Activated naive CD4-positive, alpha-beta T cell treated with anti-CD3 and anti-CD28 coated beads for 36 hours (primary cell): ENCODE measurements around the gene KRTAP3-2. TPM values are rescaled to one million over a fixed set of nuclear protein-coding genes. Genes with fewer than 3 reads are reported as not detected.

Experiments
- CTCF ChIA-PET: fragments of 350-600 bp; sonication (Branson Sonifier 250); formaldehyde crosslinking; loops from one replicate; lab custom pipeline; 2021; ENCODE audit warnings: antibody characterized with exemption; lab: Charles Lee
- DNase-seq: peaks from one replicate; pipeline ENCODE4 v3.0.0-alpha.2; 2020
- H3K27ac Mint-ChIP-seq: one replicate; pipeline ENCODE4 v1.8.0; 2021; ENCODE audit warnings: mild to moderate bottlenecking, mixed read lengths
- H3K27me3 Mint-ChIP-seq: one replicate; pipeline ENCODE4 v1.8.0; 2021; ENCODE audit warnings: low read depth, mixed read lengths
- H3K36me3 Mint-ChIP-seq: one replicate; pipeline ENCODE4 v1.8.0; 2021; ENCODE audit warnings: low read depth, mixed read lengths
- H3K4me1 Mint-ChIP-seq: one replicate; pipeline ENCODE4 v1.8.0; 2021; ENCODE audit warnings: low read depth, mixed read lengths
- H3K4me3 Mint-ChIP-seq: one replicate; pipeline ENCODE4 v1.8.0; 2021; ENCODE audit warnings: mild to moderate bottlenecking, moderate library complexity, mixed read lengths
- H3K9me3 Mint-ChIP-seq: one replicate; pipeline ENCODE4 v1.8.0; 2021; ENCODE audit warnings: mixed read lengths
- intact Hi-C: fragments of 100-400 bp; cut with micrococcal nuclease; formaldehyde crosslinking; loops from one replicate; pipeline ENCODE4 v1.15.1; 2023
- total RNA-seq, 2 experiments: library from RNA; stranded (reverse); gene quantifications; one replicate each; pipeline ENCODE4 v1.2.3, GENCODE V29; 2021

KRTAP3-2 gene
- total RNA-seq, 2 experiments from 2014 or later: not detected

DNA sequence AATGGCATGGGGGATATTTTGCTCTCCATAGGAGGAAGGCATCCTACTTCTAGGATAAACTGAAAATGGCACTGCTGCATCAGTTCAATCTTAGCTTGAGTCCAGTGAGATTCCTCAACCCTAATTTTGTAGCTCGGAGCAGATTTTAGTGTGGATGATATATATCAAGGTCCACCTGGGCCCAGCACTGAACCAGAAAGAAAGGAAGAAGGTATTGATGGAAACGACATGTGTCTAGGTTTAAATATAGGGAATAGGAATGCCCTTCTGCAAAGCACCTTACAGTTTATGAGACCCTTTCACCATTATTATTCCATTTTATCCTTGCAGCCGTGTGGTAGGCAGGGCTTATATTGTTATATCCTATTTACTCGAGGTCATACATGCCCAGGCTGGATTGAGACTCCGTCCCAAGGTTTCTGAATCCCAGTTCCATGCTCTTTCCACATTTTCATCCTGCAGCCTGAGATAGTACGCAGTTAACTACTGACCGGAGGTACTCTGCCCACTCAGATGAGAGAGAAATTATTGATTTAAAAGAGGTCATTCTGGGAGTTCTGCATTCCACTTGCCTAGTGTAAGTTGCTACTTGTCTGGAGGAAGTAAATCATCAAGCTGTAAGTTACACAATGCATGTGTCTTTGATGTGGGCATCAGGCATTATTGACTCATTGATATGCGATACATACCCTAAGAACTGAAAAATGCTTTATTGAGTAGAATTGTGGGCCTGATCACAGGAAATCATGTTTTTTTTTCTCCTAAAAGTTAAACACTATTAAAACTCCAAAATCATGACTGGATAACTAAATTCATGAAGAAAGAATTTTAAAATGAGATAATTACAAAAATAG lies 43.1 kb downstream of the KRTAP3-2 start:
- Mint-ChIP-seq H3K9me3 (no peaks in the 10 kb centered on the region), H3K4me3 (no peak overlapping the region), H3K27ac (no peak overlapping the region), H3K36me3 (no peaks in the 10 kb centered on the region), H3K27me3 (peaks cover 4% of the 10 kb centered on the region), H3K4me1 (no peaks in the 10 kb centered on the region)
- CTCF ChIA-PET: no interaction called here
- no peak for DNase-seq
- intact Hi-C loops: no loop called here

GRCh38 chr17:40953881-40954280 lies 45.8 kb downstream of the KRTAP3-2 start:
- H3K9me3 Mint-ChIP-seq: no peaks in the 10 kb centered on the region
- intact Hi-C loops: no loop called here
- CTCF ChIA-PET: interaction anchor here (0.6 kb wide), 1 partner anchor 747 kb away, joined by 3 read pairs; no protein-coding TSS in a partner anchor
- peaks cover 10% of the 10 kb centered on the region for H3K27me3 Mint-ChIP-seq
- H3K27ac Mint-ChIP-seq: no peak overlapping the region
- DNase-seq: no peak
- H3K36me3 Mint-ChIP-seq: no peaks in the 10 kb centered on the region
- no peak overlapping the region for H3K4me3 Mint-ChIP-seq
- no peaks in the 10 kb centered on the region for H3K4me1 Mint-ChIP-seq

- no peak for DNase-seq
- intact Hi-C loops: no loop called here
- H3K4me1 Mint-ChIP-seq: no peaks in the 10 kb centered on the region
- no peak overlapping the region for H3K4me3 Mint-ChIP-seq
- no peaks in the 10 kb centered on the region for H3K36me3 Mint-ChIP-seq
- peaks cover 20% of the 10 kb centered on the region for H3K27me3 Mint-ChIP-seq
- CTCF ChIA-PET: interaction anchor here (0.7 kb wide), 1 partner anchor 207 kb away, joined by 3 read pairs; no protein-coding TSS in a partner anchor
- no peak overlapping the region for H3K27ac Mint-ChIP-seq
- no peaks in the 10 kb centered on the region for H3K9me3 Mint-ChIP-seq
Observed at GRCh38 chr17:40952661-40953060, 47.0 kb downstream of the KRTAP3-2 start.

- H3K4me1 Mint-ChIP-seq: no peaks in the 10 kb centered on the region
- H3K27ac Mint-ChIP-seq: no peak overlapping the region
- H3K4me3 Mint-ChIP-seq: no peak overlapping the region
- intact Hi-C loops: no loop called here
- DNase-seq: no peak
- H3K9me3 Mint-ChIP-seq: no peaks in the 10 kb centered on the region
- H3K36me3 Mint-ChIP-seq: no peaks in the 10 kb centered on the region
- H3K27me3 Mint-ChIP-seq: peaks cover 22% of the 10 kb centered on the region
- CTCF ChIA-PET: interaction anchor here (0.7 kb wide), 1 partner anchor 206 kb away, joined by 3 read pairs; no protein-coding TSS in a partner anchor
Observed at GRCh38 chr17:40952154-40952553, 47.6 kb downstream of the KRTAP3-2 start.

GRCh38 chr17:40951011-40951622 lies 48.6 kb downstream of the KRTAP3-2 start:
- Mint-ChIP-seq H3K27me3 (peaks cover 28% of the 10 kb centered on the region), H3K27ac (no peak overlapping the region), H3K4me1 (no peaks in the 10 kb centered on the region), H3K36me3 (no peaks in the 10 kb centered on the region), H3K9me3 (no peaks in the 10 kb centered on the region), H3K4me3 (no peak overlapping the region)
- DNase-seq: no peak
- CTCF ChIA-PET: no interaction called here
- intact Hi-C loops: no loop called here

DNA sequence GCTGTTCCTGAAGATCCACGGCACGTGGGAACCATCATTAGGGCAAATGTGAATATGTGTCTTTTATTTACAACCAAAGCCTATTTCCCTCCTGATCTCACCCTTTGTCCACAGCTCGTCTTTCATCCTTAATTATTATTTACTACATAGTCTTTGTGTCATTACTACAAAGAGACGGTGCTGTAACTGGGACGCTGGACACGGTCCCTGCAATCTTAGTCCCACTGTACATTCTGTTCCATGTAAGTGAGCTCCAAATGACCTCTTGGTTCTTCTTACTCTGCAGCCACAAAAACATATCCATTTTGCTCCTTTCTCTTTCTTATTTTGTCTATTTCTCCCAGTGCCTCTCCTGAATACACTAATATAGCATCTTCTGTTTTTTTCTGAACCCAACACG lies 49.5 kb downstream of the KRTAP3-2 start:
- CTCF ChIA-PET: interaction anchor here (0.6 kb wide), 1 partner anchor 13 kb away, joined by 3 read pairs; no protein-coding TSS in a partner anchor
- intact Hi-C loops: no loop called here
- Mint-ChIP-seq H3K4me3 (no peak overlapping the region), H3K36me3 (no peaks in the 10 kb centered on the region), H3K27me3 (peaks cover 28% of the 10 kb centered on the region), H3K4me1 (no peaks in the 10 kb centered on the region), H3K27ac (no peak overlapping the region), H3K9me3 (no peaks in the 10 kb centered on the region)
- no peak for DNase-seq

DNA sequence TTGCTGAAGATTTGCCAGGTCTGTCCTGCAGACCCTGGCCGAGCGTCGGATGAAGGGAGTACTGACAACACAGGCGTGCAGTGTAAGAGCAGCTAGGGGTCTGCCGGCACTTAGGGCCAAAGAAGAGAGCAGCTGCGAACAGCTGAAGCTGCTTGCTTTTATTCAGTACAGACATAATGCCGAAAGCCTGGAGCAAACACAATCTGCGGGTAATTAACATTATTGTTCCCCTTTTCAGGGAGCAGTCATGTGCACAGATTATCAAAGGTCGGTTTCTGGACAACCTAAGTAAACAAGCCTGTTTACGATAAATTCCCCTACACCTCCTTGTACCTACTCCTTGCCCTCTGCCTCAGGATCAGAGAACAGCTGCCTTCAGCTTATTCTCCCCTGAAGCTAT lies 50.3 kb downstream of the KRTAP3-2 start:
- peaks cover 28% of the 10 kb centered on the region for H3K27me3 Mint-ChIP-seq
- no peaks in the 10 kb centered on the region for H3K9me3 Mint-ChIP-seq
- no peaks in the 10 kb centered on the region for H3K36me3 Mint-ChIP-seq
- H3K4me3 Mint-ChIP-seq: no peak overlapping the region
- CTCF ChIA-PET: interaction anchor here (0.6 kb wide), 1 partner anchor 211 kb away, joined by 4 read pairs; the partner anchor contains the start of gene KRTAP4-4
- DNase-seq: no peak
- no peaks in the 10 kb centered on the region for H3K4me1 Mint-ChIP-seq
- intact Hi-C loops: no loop called here
- H3K27ac Mint-ChIP-seq: no peak overlapping the region

Other genes with a start within 250 kb of the KRTAP3-2 start
- not detected for gene KRT25, start 244.6 kb downstream of the KRTAP3-2 start, total RNA-seq
- gene KRT26, start 227.7 kb downstream of the KRTAP3-2 start, total RNA-seq: not detected
- not detected for gene KRT27, start 217.4 kb downstream of the KRTAP3-2 start, total RNA-seq
- not detected for gene KRT28, start 199.9 kb downstream of the KRTAP3-2 start, total RNA-seq
- 10 to 100 TPM; 32.5 to 34.7 TPM for gene KRT10, start 177.3 kb downstream of the KRTAP3-2 start, total RNA-seq
- gene KRT12, start 132.7 kb downstream of the KRTAP3-2 start, total RNA-seq: not detected
- not detected for gene KRT20, start 114.7 kb downstream of the KRTAP3-2 start, total RNA-seq
- gene KRT23, start 62.3 kb downstream of the KRTAP3-2 start, total RNA-seq: not detected
- gene KRT39, start 33.0 kb downstream of the KRTAP3-2 start, total RNA-seq: not detected
- not detected for gene KRT40, start 15.6 kb downstream of the KRTAP3-2 start, total RNA-seq
- not detected for gene KRTAP3-3, start 5.7 kb downstream of the KRTAP3-2 start, total RNA-seq
- gene KRTAP3-1, start 9.2 kb upstream of the KRTAP3-2 start, total RNA-seq: not detected
- not detected for gene KRTAP1-5, start 27.3 kb upstream of the KRTAP3-2 start, total RNA-seq
- gene KRTAP1-4, start 30.3 kb upstream of the KRTAP3-2 start, total RNA-seq: not detected
- not detected for gene KRTAP1-3, start 35.0 kb upstream of the KRTAP3-2 start, total RNA-seq
- not detected for gene KRTAP1-1, start 41.5 kb upstream of the KRTAP3-2 start, total RNA-seq
- gene KRTAP2-1, start 47.4 kb upstream of the KRTAP3-2 start, total RNA-seq: not detected
- not detected for gene KRTAP2-2, start 55.3 kb upstream of the KRTAP3-2 start, total RNA-seq
- not detected for gene KRTAP2-3, start 60.2 kb upstream of the KRTAP3-2 start, total RNA-seq
- gene KRTAP2-4, start 66.0 kb upstream of the KRTAP3-2 start, total RNA-seq: not detected
- gene KRTAP4-7, start 84.2 kb upstream of the KRTAP3-2 start, total RNA-seq: not detected
- gene KRTAP4-8, start 98.2 kb upstream of the KRTAP3-2 start, total RNA-seq: not detected
- not detected for gene KRTAP4-16, start 102.3 kb upstream of the KRTAP3-2 start, total RNA-seq
- not detected for gene KRTAP4-9, start 105.5 kb upstream of the KRTAP3-2 start, total RNA-seq
- gene KRTAP4-11, start 118.5 kb upstream of the KRTAP3-2 start, total RNA-seq: not detected
- gene KRTAP4-12, start 124.3 kb upstream of the KRTAP3-2 start, total RNA-seq: not detected
- not detected for gene KRTAP4-6, start 140.6 kb upstream of the KRTAP3-2 start, total RNA-seq
- not detected for gene KRTAP4-5, start 149.9 kb upstream of the KRTAP3-2 start, total RNA-seq
- gene KRTAP4-4, start 160.8 kb upstream of the KRTAP3-2 start, total RNA-seq: not detected
- not detected for gene KRTAP4-3, start 168.3 kb upstream of the KRTAP3-2 start, total RNA-seq
- gene KRTAP4-2, start 178.3 kb upstream of the KRTAP3-2 start, total RNA-seq: not detected
- not detected for gene KRTAP4-1, start 185.0 kb upstream of the KRTAP3-2 start, total RNA-seq
- gene KRTAP9-1, start 190.0 kb upstream of the KRTAP3-2 start, total RNA-seq: not detected
- gene KRTAP9-2, start 226.7 kb upstream of the KRTAP3-2 start, total RNA-seq: not detected
- gene KRTAP9-3, start 232.5 kb upstream of the KRTAP3-2 start, total RNA-seq: not detected
- not detected for gene KRTAP9-8, start 238.1 kb upstream of the KRTAP3-2 start, total RNA-seq
- gene KRTAP9-4, start 249.8 kb upstream of the KRTAP3-2 start, total RNA-seq: not detected